Measurements from ENCODE around the gene MVB12B. TPM values are rescaled to one million over a fixed set of nuclear protein-coding genes. Genes with fewer than 3 reads are reported as not detected.
A peak's percentile ranks its signal among the peaks of the same experiment; 100 is the strongest.

MVB12B gene
- total and polyA plus RNA-seq, 4 experiments from 2014 or later: 0.30 to 6.5 (median 4.9) TPM

- Mint-ChIP-seq H3K27ac (no peak overlapping the region), H3K27me3 (peaks cover 0 to 3% of the 10 kb centered on the region in 2 donors), H3K4me3 (peak overlapping the region in 1 of 8 donors; percentile 27), H3K4me1 (peaks cover 0 to 6% (median 2%) of the 10 kb centered on the region in 4 donors), H3K9me3 (peaks cover 0 to 44% (median 34%) of the 10 kb centered on the region in 8 donors), H3K36me3 (peaks cover 34 to 35% of the 10 kb centered on the region in 2 donors)
- ChIA-PET POLR2A (ENCODE audit: partially characterized antibody) (no interaction called here), CTCF (ENCODE audit: partially characterized antibody) (no interaction called here)
- Histone ChIP-seq H3K4me1 (ENCODE audit: insufficient read depth, low read length) (no peaks in the 10 kb centered on the region), H3K4me3 (ENCODE audit: low read length in 2 of 2) (no peak overlapping the region), H3K9me3 (ENCODE audit: control insufficient read depth in 1 of 2, low read length in 2 of 2) (peaks cover 0 to 7% of the 10 kb centered on the region in 2 donors), H3K27me3 (ENCODE audit: insufficient read depth, low read length) (no peaks in the 10 kb centered on the region), H3K27ac (ENCODE audit: low read depth, low read length) (no peak overlapping the region), H3K36me3 (ENCODE audit: insufficient read depth, low read length) (no peaks in the 10 kb centered on the region)
- no peak for DNase-seq
- intact Hi-C loops (cut with micrococcal nuclease): no loop called here
These were observed 37.4 kb downstream of the MVB12B start for GRCh38 chr9:126363847-126364671.

- H3K9me3 Mint-ChIP-seq: peaks cover 0 to 30% (median 23%) of the 10 kb centered on the region in 8 donors
- ChIA-PET POLR2A (ENCODE audit: partially characterized antibody) (no interaction called here), CTCF (ENCODE audit: partially characterized antibody) (no interaction called here)
- peaks cover 25 to 32% of the 10 kb centered on the region in 2 donors for H3K36me3 Mint-ChIP-seq
- no peak for DNase-seq
- Histone ChIP-seq H3K27ac (ENCODE audit: low read depth, low read length) (no peak overlapping the region), H3K27me3 (ENCODE audit: insufficient read depth, low read length) (no peaks in the 10 kb centered on the region), H3K9me3 (ENCODE audit: control insufficient read depth in 1 of 2, low read length in 2 of 2) (peaks cover 0 to 7% of the 10 kb centered on the region in 2 donors), H3K36me3 (ENCODE audit: insufficient read depth, low read length) (no peaks in the 10 kb centered on the region), H3K4me3 (ENCODE audit: low read length in 2 of 2) (no peak overlapping the region), H3K4me1 (ENCODE audit: insufficient read depth, low read length) (no peaks in the 10 kb centered on the region)
- intact Hi-C loops (cut with micrococcal nuclease): no loop called here
- peaks cover 0 to 6% (median 2%) of the 10 kb centered on the region in 4 donors for H3K4me1 Mint-ChIP-seq
- H3K27me3 Mint-ChIP-seq: peaks cover 0 to 3% of the 10 kb centered on the region in 2 donors
- no peak overlapping the region for H3K27ac Mint-ChIP-seq
- no peak overlapping the region for H3K4me3 Mint-ChIP-seq
These were observed 39.2 kb downstream of the MVB12B start for GRCh38 chr9:126365780-126366179.

- peaks cover 0 to 23% (median 18%) of the 10 kb centered on the region in 8 donors for H3K9me3 Mint-ChIP-seq
- peaks cover 23 to 32% of the 10 kb centered on the region in 2 donors for H3K36me3 Mint-ChIP-seq
These were observed 39.9 kb downstream of the MVB12B start for GRCh38 chr9:126366366-126367011.

GRCh38 chr9:126367139-126367538 lies 40.5 kb downstream of the MVB12B start:
- H3K9me3 ChIP-seq (ENCODE audit: control insufficient read depth in 1 of 2, low read length in 2 of 2): no peaks in the 10 kb centered on the region
- DNase-seq: no peak
- intact Hi-C loops (cut with micrococcal nuclease): no loop called here
- no peaks in the 10 kb centered on the region for H3K4me1 ChIP-seq (ENCODE audit: insufficient read depth, low read length)
- H3K4me3 ChIP-seq (ENCODE audit: low read length in 2 of 2): no peak overlapping the region
- H3K27me3 ChIP-seq (ENCODE audit: insufficient read depth, low read length): no peaks in the 10 kb centered on the region
- ChIA-PET POLR2A (ENCODE audit: partially characterized antibody) (no interaction called here), CTCF (ENCODE audit: partially characterized antibody) (no interaction called here)
- Mint-ChIP-seq H3K27me3 (peaks cover 0 to 3% of the 10 kb centered on the region in 2 donors), H3K36me3 (peaks cover 19 to 28% of the 10 kb centered on the region in 2 donors), H3K27ac (no peak overlapping the region), H3K9me3 (peaks cover 0 to 17% (median 12%) of the 10 kb centered on the region in 8 donors), H3K4me1 (peaks cover 0 to 6% (median 3%) of the 10 kb centered on the region in 4 donors), H3K4me3 (peak overlapping the region in 1 of 8 donors; percentile 2)
- no peaks in the 10 kb centered on the region for H3K36me3 ChIP-seq (ENCODE audit: insufficient read depth, low read length)
- no peak overlapping the region for H3K27ac ChIP-seq (ENCODE audit: low read depth, low read length)

More at GRCh38 chr9:126366366-126367011, 39.9 kb downstream of the MVB12B start:
- no peaks in the 10 kb centered on the region for H3K4me1 ChIP-seq (ENCODE audit: insufficient read depth, low read length)
- H3K27ac Mint-ChIP-seq: peak overlapping the region in 1 of 7 donors; percentile 75
- peaks cover 0 to 3% of the 10 kb centered on the region in 2 donors for H3K27me3 Mint-ChIP-seq
- intact Hi-C loops (cut with micrococcal nuclease): no loop called here
- no peak for DNase-seq
- ChIA-PET CTCF (ENCODE audit: partially characterized antibody) (no interaction called here), POLR2A (ENCODE audit: partially characterized antibody) (no interaction called here)
- H3K4me3 ChIP-seq (ENCODE audit: low read length in 2 of 2): no peak overlapping the region
- H3K27ac ChIP-seq (ENCODE audit: low read depth, low read length): no peak overlapping the region
- H3K9me3 ChIP-seq (ENCODE audit: control insufficient read depth in 1 of 2, low read length in 2 of 2): peaks cover 0 to 6% of the 10 kb centered on the region in 2 donors
- H3K4me3 Mint-ChIP-seq: no peak overlapping the region
- peaks cover 0 to 6% (median 2%) of the 10 kb centered on the region in 4 donors for H3K4me1 Mint-ChIP-seq
- no peaks in the 10 kb centered on the region for H3K27me3 ChIP-seq (ENCODE audit: insufficient read depth, low read length)
- no peaks in the 10 kb centered on the region for H3K36me3 ChIP-seq (ENCODE audit: insufficient read depth, low read length)

DNA sequence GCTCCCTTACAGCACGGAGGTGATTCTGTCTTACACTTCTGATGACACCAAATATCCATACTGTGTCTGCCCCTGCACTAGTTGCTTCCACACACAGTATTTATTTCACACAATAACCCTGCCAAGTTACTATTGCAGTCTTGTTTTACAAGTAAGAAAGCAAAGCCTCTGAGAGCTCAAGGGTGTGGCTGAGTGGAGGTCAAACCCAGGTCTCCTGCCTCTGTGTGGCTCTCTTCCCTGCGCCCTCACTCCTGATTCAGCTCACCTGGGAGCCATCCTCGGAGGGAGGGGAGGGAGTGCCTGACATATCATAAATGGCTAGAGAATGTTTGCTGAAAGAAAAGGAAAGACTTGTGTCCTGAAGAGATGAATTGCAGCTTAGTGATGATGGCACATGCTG lies 41.0 kb downstream of the MVB12B start:
- Mint-ChIP-seq H3K27me3 (peaks cover 0 to 3% of the 10 kb centered on the region in 2 donors), H3K27ac (no peak overlapping the region), H3K4me3 (no peak overlapping the region), H3K36me3 (peaks cover 17 to 25% of the 10 kb centered on the region in 2 donors), H3K4me1 (peaks cover 0 to 6% (median 4%) of the 10 kb centered on the region in 4 donors), H3K9me3 (peaks cover 0 to 12% (median 9%) of the 10 kb centered on the region in 8 donors)
- DNase-seq: no peak
- ChIA-PET CTCF (ENCODE audit: partially characterized antibody) (no interaction called here), POLR2A (ENCODE audit: partially characterized antibody) (no interaction called here)
- intact Hi-C loops (cut with micrococcal nuclease): no loop called here
- H3K27ac ChIP-seq (ENCODE audit: low read depth, low read length): no peak overlapping the region
- H3K4me1 ChIP-seq (ENCODE audit: insufficient read depth, low read length): no peaks in the 10 kb centered on the region
- H3K27me3 ChIP-seq (ENCODE audit: insufficient read depth, low read length): no peaks in the 10 kb centered on the region
- no peaks in the 10 kb centered on the region for H3K36me3 ChIP-seq (ENCODE audit: insufficient read depth, low read length)
- H3K9me3 ChIP-seq (ENCODE audit: control insufficient read depth in 1 of 2, low read length in 2 of 2): no peaks in the 10 kb centered on the region
- no peak overlapping the region for H3K4me3 ChIP-seq (ENCODE audit: low read length in 2 of 2)

DNA sequence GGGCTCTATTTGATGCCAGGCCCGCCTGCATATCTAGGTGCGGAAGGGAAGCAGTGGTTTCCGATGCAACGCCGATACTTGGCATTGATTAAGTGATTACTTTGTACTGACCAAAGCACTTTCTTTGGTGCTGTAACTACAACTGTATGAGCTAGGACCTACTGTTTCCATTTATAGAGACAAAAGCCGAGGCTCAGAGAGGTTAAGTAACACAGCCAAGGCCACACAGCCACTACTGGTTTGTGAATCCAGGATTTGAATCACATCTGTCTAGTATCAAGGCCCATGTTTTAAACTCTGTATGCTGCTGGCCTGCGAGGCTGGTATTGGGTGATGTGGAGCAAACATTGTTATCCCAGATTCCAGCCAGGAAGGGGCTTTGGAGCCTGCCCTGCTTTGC lies 41.4 kb downstream of the MVB12B start:
- no peak overlapping the region for H3K4me3 Mint-ChIP-seq
- no peaks in the 10 kb centered on the region for H3K27me3 ChIP-seq (ENCODE audit: insufficient read depth, low read length)
- no peaks in the 10 kb centered on the region for H3K36me3 ChIP-seq (ENCODE audit: insufficient read depth, low read length)
- no peaks in the 10 kb centered on the region for H3K9me3 ChIP-seq (ENCODE audit: control insufficient read depth in 1 of 2, low read length in 2 of 2)
- H3K36me3 Mint-ChIP-seq: peaks cover 17 to 25% of the 10 kb centered on the region in 2 donors
- H3K4me1 Mint-ChIP-seq: peaks cover 0 to 7% (median 4%) of the 10 kb centered on the region in 4 donors
- no peak overlapping the region for H3K27ac ChIP-seq (ENCODE audit: low read depth, low read length)
- intact Hi-C loops (cut with micrococcal nuclease): no loop called here
- ChIA-PET POLR2A (ENCODE audit: partially characterized antibody) (no interaction called here), CTCF (ENCODE audit: partially characterized antibody) (interaction anchor here (1.1 to 1.3 kb wide), 2 partner anchors 13 to 123 kb away, joined by 4 read pairs; no protein-coding TSS in a partner anchor)
- H3K4me1 ChIP-seq (ENCODE audit: insufficient read depth, low read length): no peaks in the 10 kb centered on the region
- no peak for DNase-seq
- peaks cover 0 to 11% (median 9%) of the 10 kb centered on the region in 8 donors for H3K9me3 Mint-ChIP-seq
- H3K4me3 ChIP-seq (ENCODE audit: low read length in 2 of 2): no peak overlapping the region
- peaks cover 0 to 3% of the 10 kb centered on the region in 2 donors for H3K27me3 Mint-ChIP-seq
- no peak overlapping the region for H3K27ac Mint-ChIP-seq
